Activated T-helper 1 cell treated with Interleukin-2 at 50 U/mL for 16 hours (primary cell): ENCODE results near the gene SEBOX.
A peak's percentile ranks its signal among the peaks of the same experiment; 100 is the strongest.

ENCODE experiments used
- DNase-seq: peaks from one replicate; pipeline ENCODE4 v3.0.0-alpha.2; 2020; ENCODE audit warnings: low read depth

Gene SEBOX

DNA sequence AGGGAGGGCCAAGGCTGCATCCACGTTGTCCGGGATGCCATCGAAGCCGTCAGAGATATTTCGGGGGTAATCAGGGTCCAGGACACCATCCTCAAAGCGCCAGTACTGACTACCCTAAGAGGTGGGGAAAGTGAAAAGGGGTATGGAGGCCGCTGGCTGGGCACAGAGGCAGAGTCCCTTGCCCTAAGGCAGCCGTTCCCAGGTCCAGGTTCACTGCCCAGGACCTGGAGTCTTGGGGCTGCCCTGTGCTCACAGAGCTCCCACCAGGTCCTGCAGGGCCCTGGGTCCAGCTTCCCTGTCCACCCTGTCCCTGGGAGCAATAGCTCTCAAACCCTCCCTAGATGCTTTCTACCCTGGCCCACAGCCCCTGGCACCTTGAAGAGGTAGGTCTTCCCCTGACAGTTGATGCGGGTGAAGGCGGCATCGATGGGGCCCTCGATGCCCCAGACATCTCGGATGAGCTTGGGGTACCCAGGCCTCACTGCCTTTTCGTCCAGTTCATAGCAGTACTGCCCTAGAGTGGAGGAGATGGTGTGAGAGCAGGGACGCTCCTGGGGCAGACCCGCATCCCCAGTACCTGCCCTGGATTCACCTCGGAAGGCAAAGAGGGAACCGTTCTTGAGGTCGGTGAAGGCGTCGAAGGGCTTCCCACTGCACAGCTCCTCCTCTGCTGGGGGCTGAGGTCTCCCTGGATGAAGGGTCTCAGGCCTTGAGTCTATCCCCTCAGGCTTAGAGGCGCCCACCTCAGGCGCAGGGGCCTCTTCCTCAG is 4.1 kb upstream of the SEBOX start:
- DNase-seq: no peak

DNA sequence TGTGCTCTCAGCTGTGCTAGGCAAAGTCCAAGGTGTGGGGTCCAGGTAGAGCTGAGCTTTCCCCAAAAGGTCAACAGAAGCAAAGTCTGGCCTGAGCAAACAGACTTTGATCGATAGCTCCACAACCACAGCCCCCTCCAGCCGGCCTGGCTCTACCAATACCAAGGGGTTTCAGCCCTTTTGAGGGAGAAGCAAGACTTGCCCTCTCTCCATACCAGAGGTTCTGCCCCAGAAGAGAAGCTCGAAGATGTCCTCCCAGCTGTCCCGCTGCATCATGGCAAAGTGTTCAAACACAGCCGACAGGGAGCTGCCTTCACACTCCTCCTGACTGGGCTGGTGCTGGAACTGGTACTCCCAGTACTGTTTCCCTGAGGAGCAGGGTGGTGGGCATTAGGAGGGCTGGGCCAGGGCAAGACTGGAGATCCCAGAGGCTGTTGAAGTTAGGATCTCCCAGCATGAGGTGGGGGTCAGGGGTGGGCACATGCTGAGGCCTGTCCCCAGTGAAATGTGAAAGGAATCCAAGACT is 3.4 kb upstream of the SEBOX start:
- DNase-seq: no peak

DNA sequence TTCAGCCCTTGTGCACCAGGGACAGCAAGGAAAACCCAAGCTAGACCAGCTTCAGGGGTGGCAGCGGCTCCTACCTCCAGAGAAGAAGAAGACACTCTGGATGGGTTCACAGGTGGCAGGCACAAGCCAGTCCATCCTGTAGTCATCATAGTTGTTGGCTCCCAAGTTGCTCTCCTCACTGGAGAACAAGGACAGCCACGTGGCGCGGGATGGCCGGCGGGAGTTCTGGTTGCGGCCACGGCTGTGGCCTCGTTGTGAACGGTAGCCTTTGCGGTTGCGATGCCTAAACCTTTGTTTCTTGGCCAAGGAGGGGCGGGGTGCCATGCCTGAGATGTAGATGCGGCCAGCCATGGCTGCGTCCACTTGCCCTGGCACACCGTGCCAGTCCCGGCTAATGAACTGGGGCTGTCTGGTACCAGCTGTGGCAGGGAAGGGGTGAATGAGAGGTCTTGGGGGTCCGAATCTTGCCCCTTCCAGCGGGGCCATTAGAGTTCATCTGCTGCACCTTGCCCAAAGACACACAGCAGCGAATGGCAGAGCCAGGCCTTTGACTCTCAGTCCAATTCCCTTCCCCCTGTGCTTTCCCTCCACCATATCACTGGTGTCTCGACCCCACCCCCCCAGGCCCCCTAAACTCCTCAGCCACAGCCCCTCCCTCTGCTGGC is 2.8 kb upstream of the SEBOX start:
- DNase-seq: no peak

DNA sequence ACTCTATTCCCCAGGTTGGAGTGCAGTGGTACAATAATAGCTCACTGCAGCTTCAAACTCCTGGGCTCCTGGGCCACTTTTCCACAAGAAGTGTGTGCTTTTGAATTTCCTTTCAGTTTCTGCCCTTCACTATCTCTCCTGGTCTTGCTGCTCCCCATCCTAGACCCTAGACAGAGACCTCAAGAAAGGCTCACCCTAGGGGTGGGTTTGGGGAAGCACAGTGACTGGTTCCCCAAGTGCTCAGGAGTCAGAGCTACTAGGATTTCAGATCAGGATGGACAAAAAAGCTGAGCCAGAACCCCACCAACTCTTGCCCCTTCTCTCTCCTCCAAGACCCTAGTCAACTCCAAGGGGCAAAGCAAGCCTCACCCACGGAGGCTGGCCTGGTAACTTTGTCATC is 1.6 kb upstream of the SEBOX start:
- DNase-seq: no peak

DNA sequence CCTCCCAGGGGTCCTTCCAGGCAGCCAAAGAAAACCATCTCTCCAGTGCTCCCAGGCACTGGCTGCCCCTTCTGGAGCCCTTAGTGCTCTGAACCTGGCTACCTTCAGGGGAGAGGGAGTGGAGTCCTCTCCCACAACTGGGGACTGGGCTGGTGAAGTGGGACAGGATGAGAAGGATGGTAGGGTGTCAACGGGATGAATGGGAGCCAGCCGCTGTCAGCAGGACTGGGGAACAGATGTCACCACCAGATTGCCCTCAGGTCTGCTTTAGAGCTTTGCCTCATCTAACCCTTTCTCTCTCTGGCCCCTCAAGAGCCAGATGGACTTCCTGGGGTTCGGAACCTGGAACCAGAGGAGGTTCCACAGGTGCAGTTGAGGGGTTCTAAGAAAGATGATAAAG is 488 bp upstream of the SEBOX start:
- no peak for DNase-seq

DNA sequence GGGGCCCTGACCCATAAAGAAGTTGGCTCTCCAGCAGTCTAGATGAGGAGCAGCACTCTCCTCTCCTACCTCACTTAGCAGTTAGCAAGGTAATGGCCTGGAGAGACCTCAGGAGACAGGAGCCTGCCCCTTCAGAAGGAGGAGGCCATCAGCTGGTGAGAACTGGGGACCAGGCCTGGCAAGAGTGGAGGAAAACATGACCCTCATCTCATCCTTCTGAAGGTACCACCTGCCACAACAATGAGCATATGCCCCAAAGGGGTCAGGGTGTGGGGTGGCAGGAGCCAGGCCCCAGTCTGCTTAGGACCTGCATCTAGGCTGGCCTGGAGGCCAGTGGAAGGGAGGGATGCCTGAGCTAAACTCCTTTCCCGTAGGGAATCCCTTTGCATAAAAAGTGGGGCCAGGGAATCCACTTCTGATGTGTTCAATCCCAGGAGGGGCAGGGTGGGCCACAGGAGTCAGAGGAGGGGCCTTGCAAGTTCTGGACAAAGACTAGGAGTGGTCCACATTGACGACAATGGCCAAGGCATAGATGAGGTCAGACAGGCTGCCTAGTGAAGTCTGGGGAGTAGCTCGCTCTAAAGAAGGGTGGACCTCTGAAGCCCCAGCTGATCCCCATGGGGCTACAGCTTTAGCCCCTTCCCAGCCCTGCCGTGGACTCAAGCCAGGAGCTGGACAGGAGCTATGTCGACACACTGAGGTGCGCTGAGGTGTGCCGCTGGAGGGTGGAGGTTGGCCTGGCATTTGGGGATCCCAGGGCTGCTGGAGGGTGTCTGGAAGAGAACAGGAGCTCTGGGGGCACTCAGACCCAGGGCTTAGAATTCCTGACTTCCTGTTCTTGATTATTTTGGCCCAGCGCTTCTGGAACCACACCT is 986 bp downstream of the SEBOX start:
- no peak for DNase-seq

DNA sequence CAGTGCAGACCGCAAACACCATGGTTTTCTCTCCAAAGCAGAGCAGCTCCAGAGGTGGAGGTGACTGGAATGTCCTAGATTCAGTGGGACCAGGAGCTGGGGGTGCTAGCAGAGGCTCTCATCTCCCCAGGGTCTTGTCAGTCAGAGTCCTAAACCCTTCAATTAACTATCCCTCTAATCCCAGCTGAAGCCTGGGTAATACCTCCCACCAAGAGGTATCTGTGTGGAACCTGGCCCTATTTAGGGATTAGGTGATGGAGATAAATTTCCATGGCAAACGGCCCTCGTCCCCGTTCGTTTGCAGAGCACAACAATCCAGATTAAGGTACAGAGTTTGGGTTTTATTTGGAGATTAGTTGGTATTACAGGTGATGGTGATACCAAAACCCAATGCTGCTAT is 1.8 kb downstream of the SEBOX start:
- DNase-seq: no peak

DNA sequence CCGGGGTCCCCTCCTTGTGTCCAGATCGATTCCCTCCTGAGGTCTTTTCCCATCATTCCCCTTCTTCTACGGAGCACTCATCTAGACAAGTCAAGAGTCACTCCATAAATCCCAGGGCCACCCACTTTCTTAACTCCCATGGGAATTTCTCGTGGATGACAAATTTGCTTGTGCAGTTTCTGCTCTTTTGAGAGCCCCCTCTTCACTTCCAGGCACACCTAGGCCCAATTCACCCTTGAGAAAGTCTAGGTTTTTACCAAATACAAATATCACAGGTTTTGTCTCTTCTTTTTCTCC is 7.2 kb downstream of the SEBOX start:
- no peak for DNase-seq

DNA sequence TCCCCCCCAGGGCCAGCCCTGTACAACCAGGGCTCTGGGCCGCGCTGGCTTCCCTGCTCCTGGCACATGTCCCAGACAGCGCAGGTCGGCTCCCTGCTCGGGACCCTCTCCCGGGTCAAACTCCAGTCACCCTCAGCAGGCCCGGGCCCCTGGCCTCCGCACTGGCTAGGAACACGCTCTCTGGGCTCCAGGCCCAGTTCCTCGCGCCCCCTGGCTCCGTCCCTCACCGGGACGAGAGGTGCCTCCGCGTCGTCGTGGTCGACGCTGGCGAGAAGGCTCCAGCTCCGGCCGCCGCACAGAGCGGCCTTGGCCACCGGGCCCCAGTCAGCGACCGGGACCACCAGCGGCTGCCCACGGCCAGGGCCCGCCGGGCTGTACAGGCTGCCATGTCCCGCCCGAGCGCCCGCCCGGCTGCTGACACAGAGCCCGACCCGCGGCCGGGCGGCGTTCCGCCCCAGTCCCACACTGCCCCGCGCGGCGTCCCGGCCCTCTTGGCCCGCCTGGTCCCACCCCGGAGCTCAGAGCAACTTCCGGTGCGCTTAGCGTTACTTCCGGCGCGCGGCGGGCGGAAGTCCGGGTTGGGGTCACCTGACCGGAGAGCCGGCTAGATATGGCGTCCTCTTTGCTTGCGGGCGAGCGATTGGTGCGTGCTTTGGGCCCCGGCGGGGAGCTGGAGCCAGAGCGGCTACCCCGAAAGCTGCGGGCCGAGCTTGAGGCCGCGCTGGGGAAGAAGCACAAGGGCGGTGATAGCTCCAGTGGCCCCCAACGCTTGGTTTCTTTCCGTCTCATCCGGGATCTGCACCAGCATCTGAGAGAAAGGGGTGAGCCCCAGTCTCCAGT is 7.7 kb downstream of the SEBOX start, which contains the start of gene POLDIP2:
Gene POLDIP2 (minus strand): TSS at position 467 of the 840 bp plus-strand sequence. CDS start 79 bp downstream, at position 388.
- peak; percentile 97 for DNase-seq

DNA sequence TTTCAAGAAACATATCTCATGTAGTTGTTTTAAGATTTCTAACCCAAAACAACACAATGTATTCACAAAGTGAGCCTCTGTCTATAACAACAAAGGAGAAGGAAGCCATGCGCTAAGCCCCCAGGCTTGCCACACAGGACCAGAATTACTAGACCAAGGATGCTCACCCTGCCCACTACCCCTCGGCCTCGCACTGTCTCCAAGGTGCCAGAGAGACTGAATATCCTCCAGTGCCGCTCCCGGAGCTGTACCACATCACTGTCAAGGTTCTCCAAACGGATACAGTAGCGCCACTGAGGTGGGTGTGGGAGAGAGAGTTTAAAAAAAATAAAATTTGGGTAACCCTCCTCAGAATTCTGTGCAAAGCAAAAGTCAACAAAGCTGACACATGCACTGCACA is 14.7 kb downstream of the SEBOX start:
- no peak for DNase-seq

DNA sequence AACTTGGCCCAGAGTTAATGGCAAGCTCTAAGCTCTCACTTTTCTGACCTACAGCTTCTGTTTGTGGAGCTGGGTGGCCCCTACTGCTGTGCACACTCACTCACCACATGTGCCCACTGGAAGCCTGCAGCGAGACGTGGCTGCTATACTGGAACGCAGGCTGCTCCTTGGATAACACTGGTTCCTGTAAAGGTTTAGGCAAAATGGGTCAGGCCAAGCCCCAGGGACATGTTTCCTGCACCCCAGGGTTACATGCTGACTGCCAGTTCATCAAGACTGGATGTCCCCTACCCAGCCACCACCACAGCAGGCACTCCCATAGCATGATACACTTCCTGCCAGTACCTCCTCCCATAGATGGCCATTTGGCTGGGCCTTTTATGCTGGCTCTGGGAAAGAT is 16.0 kb downstream of the SEBOX start:
- no peak for DNase-seq

DNA sequence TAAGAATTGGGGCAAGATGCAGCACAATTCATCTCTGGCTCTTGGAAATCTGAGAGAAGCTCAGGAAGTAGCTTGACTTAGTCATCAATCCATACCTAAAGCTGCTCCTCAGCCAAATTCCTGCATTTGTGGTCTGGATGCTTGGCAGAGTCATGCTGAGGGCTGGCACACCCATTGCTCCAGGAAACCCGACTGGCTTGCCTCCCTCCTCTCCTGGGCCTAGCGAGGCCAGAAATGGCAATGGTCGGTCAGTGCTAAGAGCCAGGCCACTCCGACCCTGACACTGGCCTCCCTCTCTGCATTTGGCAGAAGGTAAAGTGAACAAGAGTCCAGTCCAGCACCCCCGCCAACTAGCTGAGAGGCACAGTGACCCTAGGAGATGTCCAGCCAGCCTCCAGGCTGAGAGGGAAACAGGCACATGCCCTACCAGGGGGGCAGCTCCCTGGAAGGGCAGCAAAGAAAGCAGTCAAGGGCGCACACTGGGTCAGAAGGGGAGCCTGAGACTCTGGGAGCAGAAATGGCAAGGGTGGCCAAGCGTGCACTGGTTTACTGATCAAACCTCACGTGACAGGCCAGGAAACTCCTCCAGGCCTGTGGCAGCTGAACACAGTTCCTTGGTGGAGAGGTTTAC is 17.6 kb downstream of the SEBOX start:
- no peak for DNase-seq

DNA sequence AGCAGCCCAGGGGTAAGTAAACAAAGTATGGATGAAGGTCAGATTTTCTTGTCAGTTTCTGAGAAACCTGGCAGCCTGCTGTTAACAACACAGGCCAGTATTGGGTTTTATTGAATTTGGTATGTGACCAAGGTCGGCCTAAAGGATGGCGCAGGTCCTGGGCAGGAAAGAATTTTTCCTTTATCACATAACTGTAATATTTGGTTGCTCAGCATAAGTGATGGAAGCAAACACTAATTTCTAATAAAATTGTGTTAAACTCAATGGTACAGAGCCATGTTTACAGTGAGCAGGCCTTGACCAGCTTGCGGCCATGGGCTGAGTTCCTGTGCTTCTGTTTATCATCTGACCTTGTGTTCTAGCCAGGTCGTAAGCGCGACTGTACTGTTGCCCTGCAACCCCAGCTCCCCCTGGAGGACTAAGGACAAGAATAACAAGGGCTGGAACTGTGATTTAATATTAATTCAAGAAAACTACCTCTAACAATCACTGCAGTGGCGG is 18.2 kb downstream of the SEBOX start:
- DNase-seq: no peak

DNA sequence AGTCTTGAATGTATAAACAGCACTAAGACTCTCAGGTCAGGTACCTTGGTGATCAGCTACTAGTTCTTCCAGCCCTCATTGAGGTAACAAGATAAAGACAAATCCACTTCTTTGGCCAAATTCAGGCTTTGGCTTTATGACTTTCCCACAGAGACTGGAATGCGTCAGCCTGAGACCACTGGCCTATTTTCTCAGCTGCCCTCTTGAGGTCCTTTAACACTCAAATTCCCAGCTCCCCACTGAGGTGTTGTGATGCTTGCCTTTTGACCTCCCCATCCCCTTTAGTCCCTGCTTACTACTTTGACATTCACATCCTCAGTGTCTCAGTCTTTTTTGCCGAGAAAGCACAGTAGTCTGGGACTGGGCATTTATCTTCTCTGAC is 18.8 kb downstream of the SEBOX start:
- DNase-seq: no peak

DNA sequence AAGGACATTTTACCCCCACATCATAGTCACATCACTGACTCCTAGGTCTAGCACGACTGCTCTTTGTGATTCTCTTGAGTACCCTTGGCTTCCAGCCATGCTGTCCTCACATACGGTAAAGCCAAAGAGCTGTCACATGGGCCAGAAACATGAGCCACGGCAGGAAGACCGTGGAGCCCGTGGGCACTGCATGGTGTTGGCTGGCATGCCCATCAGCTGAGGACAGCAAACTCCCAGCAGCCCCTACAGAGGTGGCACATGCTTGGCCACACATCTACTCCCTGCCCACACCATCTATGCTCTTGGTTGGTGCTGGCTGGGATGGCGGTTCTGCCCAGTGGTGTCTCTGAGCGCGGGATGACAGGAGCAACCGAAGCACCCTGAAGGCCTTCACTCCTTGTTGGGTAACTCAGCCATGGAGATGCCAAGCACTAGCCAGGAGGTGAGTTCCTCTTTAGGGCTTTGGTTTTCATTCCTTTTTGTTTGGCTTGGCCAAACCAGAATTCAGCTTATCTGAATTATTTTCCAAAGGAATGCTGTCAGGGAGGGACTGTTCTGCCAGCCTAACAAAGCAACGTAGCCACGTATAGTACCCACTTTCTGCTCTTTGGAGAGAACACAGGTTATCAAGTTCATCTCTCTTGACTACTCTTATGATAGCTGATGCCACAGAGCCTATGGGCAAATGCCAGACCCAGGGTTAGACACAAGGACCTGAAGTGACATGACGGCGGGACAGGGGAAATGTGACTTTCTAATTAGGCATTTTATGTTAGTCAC is 19.4 kb downstream of the SEBOX start:
- no peak for DNase-seq

DNA sequence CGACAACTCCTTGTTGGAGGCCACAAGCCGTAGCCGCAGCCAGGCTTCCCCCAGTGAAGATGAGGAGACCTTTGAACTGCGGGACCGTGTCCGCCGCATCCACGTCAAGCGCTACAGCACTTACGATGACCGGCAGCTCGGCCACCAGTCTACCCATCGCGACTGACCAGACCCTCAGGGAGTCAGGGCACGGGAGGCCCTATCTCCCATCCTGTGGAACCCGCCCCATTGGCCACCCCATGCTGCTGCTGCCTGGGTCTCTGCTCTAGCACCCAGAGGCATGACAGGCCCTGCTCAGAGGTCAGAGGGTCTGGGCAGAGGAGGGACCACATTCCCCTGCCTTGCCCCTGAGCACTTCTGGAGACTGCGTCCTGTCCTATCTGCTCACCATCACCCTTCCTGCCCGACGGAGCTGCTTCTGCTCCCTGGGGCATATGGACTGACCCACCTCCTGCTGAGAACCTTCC is 20.5 kb downstream of the SEBOX start:
- DNase-seq: no peak

DNA sequence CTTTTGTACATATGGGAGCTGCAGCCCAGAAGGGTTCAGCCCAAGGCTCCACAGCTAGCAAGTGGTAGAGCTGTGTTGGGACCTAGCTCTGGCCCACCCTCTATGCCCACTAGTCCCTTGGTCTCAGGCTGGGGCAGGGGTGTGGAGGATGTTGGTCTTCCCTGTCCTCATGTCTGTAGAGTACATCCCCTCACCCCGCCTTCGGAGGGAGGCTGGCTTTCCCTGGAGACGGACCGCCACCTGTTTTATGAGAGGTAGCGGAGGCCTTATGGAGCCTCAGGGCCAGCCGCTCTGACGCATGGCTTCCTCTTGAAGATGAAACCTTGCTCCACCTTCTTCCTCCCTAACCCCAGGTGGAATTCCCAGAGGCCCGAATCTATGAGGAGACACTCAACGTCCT is 21.0 kb downstream of the SEBOX start:
- no peak for DNase-seq

DNA sequence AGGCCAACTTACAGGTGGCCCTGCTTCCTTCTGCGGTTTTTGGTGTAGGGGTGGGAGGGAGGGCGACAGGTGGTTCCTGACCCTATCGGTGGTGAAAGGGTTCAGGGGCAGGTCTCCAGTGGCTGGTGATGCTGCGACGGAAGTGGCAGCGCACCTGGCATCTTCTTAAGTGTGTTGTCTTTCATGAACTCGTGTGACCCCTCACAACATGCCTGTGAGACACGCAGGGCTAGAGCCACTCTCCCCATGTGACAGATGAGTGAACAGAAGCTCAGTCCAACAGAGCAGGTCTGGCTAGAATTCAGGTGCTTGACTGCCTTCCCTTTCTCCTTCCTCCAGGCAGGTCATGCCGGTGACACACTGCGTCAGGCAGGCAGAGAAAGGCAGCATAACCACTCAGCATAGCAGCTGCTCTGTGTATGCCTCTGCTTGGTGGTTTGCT is 21.5 kb downstream of the SEBOX start:
- no peak for DNase-seq

DNA sequence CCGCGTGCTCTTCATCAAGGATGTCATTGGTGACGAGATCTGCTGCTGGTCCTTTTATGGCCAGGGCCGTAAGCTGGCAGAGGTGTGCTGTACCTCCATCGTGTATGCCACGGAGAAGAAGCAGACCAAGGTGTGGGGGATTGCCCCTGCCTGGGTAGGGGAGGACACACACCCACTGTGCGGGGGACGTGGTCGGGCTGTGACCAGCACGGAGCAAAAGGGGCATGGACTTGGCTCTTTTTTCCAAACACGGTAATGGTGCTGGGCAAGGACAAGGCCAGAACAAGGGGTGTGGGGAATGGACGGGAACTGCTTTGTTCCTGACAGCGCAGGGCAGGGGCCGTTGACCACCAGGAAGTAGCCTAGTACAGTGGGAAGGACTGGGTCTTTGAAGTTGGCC is 22.7 kb downstream of the SEBOX start:
- no peak for DNase-seq

DNA sequence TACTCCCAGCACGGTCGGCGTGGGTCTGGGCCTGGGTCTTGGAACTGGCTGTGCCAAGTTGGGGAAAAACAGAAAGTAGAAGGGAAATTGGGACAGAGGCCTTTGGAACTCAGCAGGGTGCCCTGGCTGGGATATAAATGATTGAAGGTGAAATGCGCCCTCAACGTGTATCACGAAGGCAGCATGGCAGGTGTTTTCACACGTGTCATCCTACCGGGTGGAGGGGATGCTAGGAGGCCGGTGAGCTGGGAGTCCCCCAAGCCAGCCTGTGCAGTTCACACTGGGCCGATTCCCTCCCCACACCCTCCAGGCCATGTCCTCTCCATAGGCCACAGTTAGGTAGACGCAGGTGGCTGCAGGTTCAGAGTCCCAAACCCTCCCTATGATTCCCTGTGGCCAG is 23.5 kb downstream of the SEBOX start:
- DNase-seq: no peak
